HG03457 (cell line): Measurements from ENCODE around the gene MBOAT1.
"Not testable (repeated sequence)": the region's sequence is repeated elsewhere in the genome, so short reads cannot be mapped to it uniquely, and the experiment has no call there.

Experiments
- ATAC-seq: cut with Tn5 transposase; IDR thresholded peaks from one replicate; pipeline ENCODE4 v1.9.1; 2021; ENCODE audit warnings: moderate number of reproducible peaks; ENCODE audit not compliant: unreplicated experiment

The MBOAT1 gene

GRCh38 chr6:20204512-20204894 is 7.8 kb downstream of the MBOAT1 start:
- no peak for ATAC-seq

GRCh38 chr6:20203561-20204511 is 8.4 kb downstream of the MBOAT1 start:
- ATAC-seq, result no peak

DNA sequence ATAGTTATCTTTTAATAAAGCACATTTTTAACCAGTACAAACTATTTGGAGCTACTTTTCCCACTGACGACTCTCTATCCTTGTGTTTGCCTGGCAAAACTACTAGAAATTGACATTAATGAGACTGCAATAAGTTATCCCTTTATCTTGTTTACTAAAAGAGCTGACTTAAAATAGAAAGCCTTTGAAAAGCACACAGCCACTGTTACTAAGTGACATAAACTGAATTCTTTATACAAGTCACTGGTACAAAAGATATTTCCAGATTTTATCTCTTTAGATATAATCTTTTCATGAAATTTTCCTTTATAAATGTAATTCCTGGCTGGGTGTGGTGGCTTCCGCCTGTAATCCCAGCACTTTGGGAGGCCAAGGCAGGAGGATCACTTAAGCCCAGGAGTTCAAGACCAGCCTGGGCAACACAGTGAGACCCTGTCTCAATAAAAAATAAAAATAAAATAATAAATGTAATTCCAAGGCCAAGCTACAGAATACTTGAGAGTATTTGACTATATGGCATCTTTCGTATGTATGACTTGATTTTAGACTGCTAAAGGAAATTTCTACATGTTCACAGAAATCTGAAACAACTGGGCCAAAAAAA is 9.5 kb downstream of the MBOAT1 start:
- ATAC-seq, result no peak

DNA sequence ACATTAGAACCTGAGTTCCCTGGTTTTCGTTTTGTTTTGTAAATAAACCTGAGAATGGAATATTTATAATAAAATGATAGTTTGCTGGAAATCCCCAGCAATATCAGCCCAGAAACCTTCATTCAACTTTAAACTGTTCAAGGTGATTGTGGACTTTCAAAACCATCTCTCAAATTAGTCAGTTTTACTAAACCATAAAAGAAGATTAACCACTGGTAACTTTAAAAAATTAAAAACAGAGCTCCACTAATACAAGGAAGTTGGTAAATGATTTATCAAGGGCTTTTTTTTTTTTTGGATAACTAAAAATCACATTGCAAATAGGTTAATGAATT is 10.0 kb downstream of the MBOAT1 start:
- ATAC-seq, result peak; percentile 35

DNA sequence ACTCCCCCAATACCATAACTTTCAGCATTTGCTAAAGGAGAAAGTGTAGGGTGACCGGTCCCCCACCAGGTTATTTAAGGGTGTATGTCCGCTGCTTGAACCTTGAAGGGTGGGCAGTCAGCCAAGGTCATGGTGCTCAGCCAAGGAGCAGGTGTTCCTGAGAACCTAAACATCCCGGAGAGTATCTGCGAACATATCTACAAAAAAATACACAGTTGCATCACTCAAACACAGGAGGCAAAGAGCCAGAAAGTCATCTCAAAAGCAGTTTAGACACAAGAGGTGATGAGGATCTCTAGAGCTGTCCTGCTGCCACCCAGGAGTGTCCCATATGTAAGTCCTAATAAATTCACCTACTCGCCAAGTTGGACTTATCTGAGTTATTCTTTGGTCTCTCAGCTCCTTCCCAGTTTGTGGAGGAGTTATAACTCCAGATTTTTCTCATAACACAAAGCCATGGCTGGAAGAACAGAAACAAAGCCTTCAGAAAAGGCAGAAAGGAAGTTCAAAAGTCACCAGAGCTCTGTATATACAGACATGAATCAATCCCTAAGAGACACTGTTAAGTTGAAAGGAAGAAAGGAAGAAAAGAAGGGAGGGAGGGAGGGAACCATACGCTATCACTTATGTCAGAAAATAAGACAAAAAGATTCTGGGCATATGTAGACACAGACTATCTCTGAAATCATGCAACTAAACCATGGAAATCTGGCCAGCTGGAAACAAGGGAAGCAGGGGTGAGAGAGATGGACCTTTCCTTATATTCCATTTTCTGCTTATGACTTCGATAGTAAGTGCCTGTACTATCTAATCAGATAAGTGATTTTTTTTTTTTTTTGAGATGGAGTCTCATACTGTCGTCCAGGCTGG is 11.3 kb downstream of the MBOAT1 start:
- ATAC-seq, result no peak

- ATAC-seq, result no peak
Observed at GRCh38 chr6:20198775-20199174, 13.5 kb downstream of the MBOAT1 start.

- no peak for ATAC-seq
Observed at GRCh38 chr6:20198156-20198774, 14.0 kb downstream of the MBOAT1 start.

DNA sequence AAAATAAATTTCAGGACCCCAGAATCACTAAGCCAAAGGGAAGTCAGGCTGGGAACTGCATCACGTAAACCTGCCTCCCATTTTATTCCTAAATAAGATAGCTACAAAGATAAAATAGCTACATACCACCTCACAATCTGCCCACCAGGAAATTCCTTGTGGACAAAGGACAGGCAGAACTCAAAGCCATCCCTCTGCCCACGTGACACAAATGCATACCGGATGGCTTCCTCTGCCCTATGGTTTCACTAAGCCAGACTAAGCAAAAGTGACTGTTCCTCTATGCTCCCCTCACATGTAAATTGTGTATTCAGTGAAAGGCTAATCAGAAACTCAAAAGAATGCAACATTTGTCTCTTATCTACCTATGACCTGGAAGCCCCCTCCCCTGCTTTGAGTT is 15.0 kb downstream of the MBOAT1 start:
- no peak for ATAC-seq

DNA sequence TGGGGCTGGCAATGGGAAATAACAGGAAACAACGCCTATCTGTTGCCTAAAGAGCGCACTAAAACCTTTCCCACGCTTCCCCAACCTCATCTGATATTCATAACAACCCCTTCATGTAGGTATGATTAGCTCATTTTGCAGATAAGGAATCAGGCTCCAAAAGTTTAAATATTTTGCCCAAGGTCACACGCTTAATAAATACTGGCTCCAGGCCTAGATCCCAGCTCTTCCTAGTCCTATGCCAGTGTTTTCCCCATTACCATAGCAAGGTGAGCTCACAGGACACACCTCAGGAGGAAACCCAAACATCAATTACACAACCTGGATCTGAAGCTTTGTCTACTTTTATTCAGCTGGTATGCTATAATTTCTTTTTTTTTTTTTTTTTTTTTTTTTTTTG is 19.6 kb downstream of the MBOAT1 start:
- ATAC-seq, result no peak

DNA sequence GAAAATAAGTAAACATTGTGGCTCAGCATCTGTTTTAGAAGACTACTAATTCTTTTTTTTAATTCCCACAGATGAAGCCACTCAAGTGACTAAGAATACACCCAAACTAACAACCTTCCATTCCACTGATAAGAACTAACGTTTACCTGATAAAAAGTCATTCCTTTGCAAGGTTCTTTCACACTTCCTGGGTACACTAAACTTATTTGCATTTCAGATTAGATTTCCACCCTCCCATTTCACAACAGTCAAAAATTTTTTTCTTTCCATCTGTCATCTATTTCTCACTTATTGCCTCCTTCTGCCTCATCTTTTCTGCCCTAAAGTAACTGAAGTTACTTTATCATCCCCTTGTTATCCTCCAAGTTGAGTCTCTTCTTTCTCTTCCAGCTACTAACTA is 20.3 kb downstream of the MBOAT1 start:
- no peak for ATAC-seq

- no peak for ATAC-seq
Observed at GRCh38 chr6:20188630-20189075, 23.6 kb downstream of the MBOAT1 start.

DNA sequence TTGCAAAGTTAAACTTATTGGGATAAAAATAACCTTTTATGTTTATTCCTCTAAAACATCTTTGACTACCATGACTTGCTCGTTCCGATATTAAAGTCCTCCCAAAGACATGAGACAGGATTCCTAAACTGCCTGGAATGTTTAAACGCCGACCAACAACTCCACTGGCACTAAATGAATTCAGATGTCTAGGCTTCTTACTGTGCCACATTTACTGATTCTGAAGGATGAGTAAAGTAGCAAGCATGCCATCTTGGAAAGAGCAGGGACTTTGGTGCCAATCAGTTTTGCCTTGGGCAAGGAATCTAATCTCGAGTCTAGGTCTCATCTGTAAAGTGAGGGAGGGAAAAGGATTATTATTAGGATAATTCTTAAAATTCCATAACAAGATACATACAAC is 25.3 kb downstream of the MBOAT1 start:
- no peak for ATAC-seq

GRCh38 chr6:20183706-20184105 is 28.6 kb downstream of the MBOAT1 start:
- ATAC-seq, result no peak

GRCh38 chr6:20182926-20183521 is 29.2 kb downstream of the MBOAT1 start:
- ATAC-seq, result no peak

DNA sequence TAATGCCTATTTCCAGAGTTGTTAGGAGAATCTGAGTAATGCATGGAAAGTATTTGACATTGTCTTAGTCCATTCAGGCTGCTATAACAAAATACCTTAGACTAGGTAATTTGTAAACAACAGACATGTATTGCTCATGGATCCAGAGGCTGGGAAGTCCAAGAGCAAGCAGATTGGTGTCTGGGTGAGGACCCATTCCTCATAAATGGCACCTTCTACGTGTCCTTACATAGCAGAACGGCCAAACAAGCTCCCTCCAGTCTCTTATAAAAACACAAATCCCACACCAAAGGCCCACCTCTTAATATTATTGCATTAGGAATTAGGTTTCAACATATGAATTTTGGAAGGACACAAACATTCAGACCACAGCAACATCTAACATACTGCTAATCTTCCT is 30.2 kb downstream of the MBOAT1 start:
- ATAC-seq, result no peak

- peak; percentile 87 for ATAC-seq
Observed at GRCh38 chr6:20180935-20181334, 31.3 kb downstream of the MBOAT1 start.

DNA sequence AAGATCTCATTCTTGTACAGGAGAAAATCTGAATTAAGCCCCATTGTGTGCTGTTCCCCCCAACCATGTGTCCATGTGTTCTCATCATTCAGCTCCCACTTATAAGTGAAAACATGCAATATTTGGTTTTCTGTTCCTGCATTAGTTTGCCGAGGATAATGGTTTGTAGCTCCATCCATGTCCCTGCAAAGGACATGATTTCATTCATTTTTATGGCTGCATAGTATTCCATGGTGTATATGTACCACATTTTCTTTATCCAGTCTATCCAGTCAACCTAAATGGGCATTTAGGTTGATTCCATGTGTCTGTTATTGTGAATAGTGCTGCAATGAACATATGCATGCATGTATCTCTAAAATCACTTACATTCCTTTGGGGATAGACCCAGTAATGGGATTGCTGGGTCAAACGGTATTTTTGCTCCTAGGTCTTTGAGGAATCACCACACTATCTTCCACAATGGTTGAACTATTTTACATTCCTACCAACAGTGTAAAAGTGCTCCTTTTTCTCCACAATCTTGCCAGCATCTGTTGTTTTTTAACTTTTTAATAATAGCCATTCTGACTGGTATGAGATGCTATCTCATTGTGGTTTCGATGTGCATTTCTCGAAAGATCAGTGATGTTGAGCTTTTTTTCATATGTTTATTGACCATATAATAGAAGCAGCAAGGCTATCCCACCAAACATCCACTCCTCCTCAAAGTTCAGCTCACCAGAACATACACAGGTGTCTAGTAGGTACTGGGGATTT is 32.8 kb downstream of the MBOAT1 start:
- ATAC-seq, result not testable (repeated sequence)

- no peak for ATAC-seq
Observed at GRCh38 chr6:20178327-20178726, 33.9 kb downstream of the MBOAT1 start.

GRCh38 chr6:20175810-20176410 is 36.4 kb downstream of the MBOAT1 start:
- no peak for ATAC-seq
